ENCODE results near the gene TLE2. TPM values are rescaled to one million over a fixed set of nuclear protein-coding genes. Genes with fewer than 3 reads are reported as not detected.

The TLE2 gene
- polyA plus RNA-seq, 1 donor (not counting 4 experiments of a cell fraction or from before 2014, with no cell fraction given), result 0.88 TPM

DNA sequence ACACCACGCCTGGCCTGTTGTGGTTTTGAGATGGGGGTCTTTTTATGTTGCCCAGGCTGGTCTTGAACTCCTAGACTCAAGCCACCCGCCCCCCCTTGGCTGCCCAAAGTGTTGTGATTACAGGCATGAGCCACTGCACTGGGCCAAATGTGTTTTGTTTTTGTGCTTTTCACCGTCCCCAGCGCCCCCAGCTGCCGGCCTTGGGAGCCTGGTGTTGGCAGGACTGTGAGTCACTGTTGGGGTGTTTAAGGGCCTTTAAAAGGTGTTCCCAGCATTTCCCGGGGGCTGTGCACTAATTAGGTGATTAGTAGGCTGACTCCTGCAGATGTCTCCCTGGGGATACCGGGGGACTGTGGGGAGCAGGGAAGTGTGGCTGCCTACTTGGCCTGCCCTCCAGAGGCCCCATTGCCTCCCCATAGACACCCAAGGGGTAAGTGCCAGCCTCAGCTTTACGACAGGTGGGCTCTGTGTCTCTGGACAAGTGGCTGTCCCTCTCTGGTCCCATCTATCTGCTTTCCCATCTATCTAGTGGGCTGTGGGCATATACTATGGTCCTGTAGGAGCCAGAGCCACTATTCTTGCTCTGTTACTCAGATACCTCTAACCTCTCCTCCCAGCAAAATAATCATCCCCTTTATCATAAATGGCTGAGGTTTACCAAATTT is 45.0 kb upstream of the TLE2 start:
- dilution Hi-C loops (cut with MboI; ENCODE audit: extremely low pct_ligation_motif_present, low sequenced_read_pairs), result no loop called here
- Histone ChIP-seq H3K4me1 (ENCODE audit: control insufficient read depth, extremely low read depth, insufficient read depth, low read length) (peaks cover 3% of the 10 kb centered on the region), H3K27me3 (ENCODE audit: control insufficient read depth, extremely low read depth, insufficient read depth, low read length) (no peaks in the 10 kb centered on the region), H3K4me3 (ENCODE audit: control insufficient read depth in 2 of 3, extremely low read depth in 1 of 3, insufficient read depth in 2 of 3, low read depth in 1 of 3, low read length in 3 of 3) (no peak overlapping the region), H3K27ac (ENCODE audit: control insufficient read depth, insufficient read depth, low read length) (no peak overlapping the region), H3K9ac (ENCODE audit: control insufficient read depth, extremely low read depth, insufficient read depth, low read length) (no peak overlapping the region), H3K4me2 (ENCODE audit: control insufficient read depth, extremely low read depth, insufficient read depth, low read depth, low read length) (no peak overlapping the region), H4K20me1 (ENCODE audit: control insufficient read depth, extremely low read depth, insufficient read depth, low read length) (no peaks in the 10 kb centered on the region), H3K9me1 (ENCODE audit: control insufficient read depth, extremely low read depth, insufficient read depth, low read length) (no peaks in the 10 kb centered on the region), H2AFZ (ENCODE audit: control insufficient read depth, low read length) (no peak overlapping the region), H3K79me2 (ENCODE audit: control insufficient read depth, insufficient read depth, low read length) (no peaks in the 10 kb centered on the region), H3K9me3 (ENCODE audit: control insufficient read depth, low read depth, low read length) (no peaks in the 10 kb centered on the region), H3K36me3 (ENCODE audit: control insufficient read depth in 2 of 2, extremely low read depth in 1 of 2, insufficient read depth in 2 of 2, low read length in 2 of 2) (no peaks in the 10 kb centered on the region)
- FAIRE-seq, result no peak
- no peak for DNase-seq (ENCODE audit: low read depth, low spot score)
- TF ChIP-seq EZH2 (IDR thresholded peaks at IDR 0.05; ENCODE audit: low read length), result no peak
- TF ChIP-seq, protein P1, sequence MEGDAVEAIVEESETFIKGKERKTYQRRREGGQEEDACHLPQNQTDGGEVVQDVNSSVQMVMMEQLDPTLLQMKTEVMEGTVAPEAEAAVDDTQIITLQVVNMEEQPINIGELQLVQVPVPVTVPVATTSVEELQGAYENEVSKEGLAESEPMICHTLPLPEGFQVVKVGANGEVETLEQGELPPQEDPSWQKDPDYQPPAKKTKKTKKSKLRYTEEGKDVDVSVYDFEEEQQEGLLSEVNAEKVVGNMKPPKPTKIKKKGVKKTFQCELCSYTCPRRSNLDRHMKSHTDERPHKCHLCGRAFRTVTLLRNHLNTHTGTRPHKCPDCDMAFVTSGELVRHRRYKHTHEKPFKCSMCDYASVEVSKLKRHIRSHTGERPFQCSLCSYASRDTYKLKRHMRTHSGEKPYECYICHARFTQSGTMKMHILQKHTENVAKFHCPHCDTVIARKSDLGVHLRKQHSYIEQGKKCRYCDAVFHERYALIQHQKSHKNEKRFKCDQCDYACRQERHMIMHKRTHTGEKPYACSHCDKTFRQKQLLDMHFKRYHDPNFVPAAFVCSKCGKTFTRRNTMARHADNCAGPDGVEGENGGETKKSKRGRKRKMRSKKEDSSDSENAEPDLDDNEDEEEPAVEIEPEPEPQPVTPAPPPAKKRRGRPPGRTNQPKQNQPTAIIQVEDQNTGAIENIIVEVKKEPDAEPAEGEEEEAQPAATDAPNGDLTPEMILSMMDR (optimal IDR thresholded peaks at IDR 0.05 in 1 of 3, IDR thresholded peaks at IDR 0.05 in 1 of 3, conservative IDR thresholded peaks at IDR 0.05 in 1 of 3; ENCODE audit: extremely low read depth in 1 of 3, insufficient read depth in 2 of 3, low read length in 3 of 3), result peak in 1 of 3 experiments; percentile 30

DNA sequence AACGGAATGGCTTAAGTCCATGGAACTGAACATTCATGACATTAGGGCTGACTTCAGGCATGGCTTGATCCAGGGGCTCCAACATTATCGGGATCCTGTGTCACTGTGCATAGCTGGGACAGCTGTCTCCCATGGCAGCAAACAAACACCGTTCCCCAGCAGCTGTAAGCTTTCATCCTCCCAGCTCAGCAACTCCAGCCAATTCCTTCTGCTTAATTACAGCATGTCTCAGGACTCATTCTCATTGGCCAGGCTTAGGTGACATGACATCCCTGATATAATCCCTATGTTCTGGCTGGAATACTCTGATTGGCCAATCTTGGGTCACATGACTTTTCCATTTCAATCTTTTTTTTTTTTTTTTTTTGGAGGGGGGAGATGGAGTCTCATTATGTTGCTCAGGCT is 44.1 kb upstream of the TLE2 start:
- H2AFZ ChIP-seq (ENCODE audit: control insufficient read depth, low read length), result no peak overlapping the region
- H3K36me3 ChIP-seq (ENCODE audit: control insufficient read depth in 2 of 2, extremely low read depth in 1 of 2, insufficient read depth in 2 of 2, low read length in 2 of 2), result no peaks in the 10 kb centered on the region
- H3K4me3 ChIP-seq (ENCODE audit: control insufficient read depth in 2 of 3, extremely low read depth in 1 of 3, insufficient read depth in 2 of 3, low read depth in 1 of 3, low read length in 3 of 3), result no peak overlapping the region
- H3K4me2 ChIP-seq (ENCODE audit: control insufficient read depth, extremely low read depth, insufficient read depth, low read depth, low read length), result no peak overlapping the region
- H3K9ac ChIP-seq (ENCODE audit: control insufficient read depth, extremely low read depth, insufficient read depth, low read length), result no peak overlapping the region
- H4K20me1 ChIP-seq (ENCODE audit: control insufficient read depth, extremely low read depth, insufficient read depth, low read length), result no peaks in the 10 kb centered on the region
- no peaks in the 10 kb centered on the region for H3K9me3 ChIP-seq (ENCODE audit: control insufficient read depth, low read depth, low read length)
- dilution Hi-C loops (cut with MboI; ENCODE audit: extremely low pct_ligation_motif_present, low sequenced_read_pairs), result no loop called here
- H3K27me3 ChIP-seq (ENCODE audit: control insufficient read depth, extremely low read depth, insufficient read depth, low read length), result no peaks in the 10 kb centered on the region
- no peaks in the 10 kb centered on the region for H3K9me1 ChIP-seq (ENCODE audit: control insufficient read depth, extremely low read depth, insufficient read depth, low read length)
- DNase-seq (ENCODE audit: low read depth, low spot score), result no peak
- TF ChIP-seq, protein P1 (optimal IDR thresholded peaks at IDR 0.05 in 1 of 3, IDR thresholded peaks at IDR 0.05 in 1 of 3, conservative IDR thresholded peaks at IDR 0.05 in 1 of 3; ENCODE audit: extremely low read depth in 1 of 3, insufficient read depth in 2 of 3, low read length in 3 of 3), result no peak
- no peak for TF ChIP-seq EZH2 (IDR thresholded peaks at IDR 0.05; ENCODE audit: low read length)
- H3K4me1 ChIP-seq (ENCODE audit: control insufficient read depth, extremely low read depth, insufficient read depth, low read length), result peaks cover 3% of the 10 kb centered on the region
- no peak overlapping the region for H3K27ac ChIP-seq (ENCODE audit: control insufficient read depth, insufficient read depth, low read length)
- no peaks in the 10 kb centered on the region for H3K79me2 ChIP-seq (ENCODE audit: control insufficient read depth, insufficient read depth, low read length)
- no peak for FAIRE-seq

Measured in keratinocyte (primary cell).